ENCODE data around the gene SPTBN1.

The SPTBN1 gene

GRCh38 chr2:54631755-54632154 is 175.6 kb downstream of the SPTBN1 start:
- Histone ChIP-seq H2AFZ (ENCODE audit: low read length) (no peak overlapping the region), H3K4me1 (ENCODE audit: insufficient read depth, low read length, poor library complexity, severe bottlenecking) (no peaks in the 10 kb centered on the region), H3K9ac (ENCODE audit: low read depth, low read length, poor library complexity, severe bottlenecking) (no peak overlapping the region), H3K79me2 (ENCODE audit: insufficient read depth, low read length) (peaks cover 3% of the 10 kb centered on the region; the same call in 1 of the 2 replicates), H3K9me3 (ENCODE audit: insufficient read depth, low read depth, low read length) (no peaks in the 10 kb centered on the region), H3K4me3 (ENCODE audit: low read length, poor library complexity, severe bottlenecking) (no peak overlapping the region), H4K20me1 (ENCODE audit: insufficient read depth, low read length, poor library complexity, severe bottlenecking) (peaks cover 10% of the 10 kb centered on the region), H3K4me2 (ENCODE audit: low read depth, low read length, poor library complexity, severe bottlenecking) (no peak overlapping the region), H3K36me3 (ENCODE audit: insufficient read depth, low read length) (peaks cover 97% of the 10 kb centered on the region), H3K9me2 (replicated peaks; ENCODE audit: low read depth, low read length) (no peaks in the 10 kb centered on the region), H3F3A (ENCODE audit: low read depth) (no peaks in the 10 kb centered on the region), H3K27me3 (ENCODE audit: insufficient read depth, low read length, poor library complexity, severe bottlenecking) (no peaks in the 10 kb centered on the region)
- TF ChIP-seq EZH2phosphoT487 (IDR thresholded peaks at IDR 0.05; ENCODE audit: borderline replicate concordance) (no peak), CTCF (conservative IDR thresholded peaks at IDR 0.05; ENCODE audit: low read length) (no peak)

GRCh38 chr2:54632733-54633692 is 176.9 kb downstream of the SPTBN1 start:
- H3K4me1 ChIP-seq (ENCODE audit: insufficient read depth, low read length, poor library complexity, severe bottlenecking) = no peaks in the 10 kb centered on the region
- H3K4me3 ChIP-seq (ENCODE audit: low read length, poor library complexity, severe bottlenecking) = no peak overlapping the region
- no peak overlapping the region for H3K9ac ChIP-seq (ENCODE audit: low read depth, low read length, poor library complexity, severe bottlenecking)
- no peaks in the 10 kb centered on the region for H3K9me3 ChIP-seq (ENCODE audit: insufficient read depth, low read depth, low read length)
- peaks cover 3% of the 10 kb centered on the region; the same call in 1 of the 2 replicates for H3K79me2 ChIP-seq (ENCODE audit: insufficient read depth, low read length)
- H3K36me3 ChIP-seq (ENCODE audit: insufficient read depth, low read length) = peaks cover 97% of the 10 kb centered on the region
- H4K20me1 ChIP-seq (ENCODE audit: insufficient read depth, low read length, poor library complexity, severe bottlenecking) = peaks cover 7% of the 10 kb centered on the region
- no peak for TF ChIP-seq EZH2phosphoT487 (IDR thresholded peaks at IDR 0.05; ENCODE audit: borderline replicate concordance)
- TF ChIP-seq CTCF (conservative IDR thresholded peaks at IDR 0.05; ENCODE audit: low read length) = no peak
- H3K4me2 ChIP-seq (ENCODE audit: low read depth, low read length, poor library complexity, severe bottlenecking) = no peak overlapping the region
- H3K9me2 ChIP-seq (replicated peaks; ENCODE audit: low read depth, low read length) = no peaks in the 10 kb centered on the region
- H3K27me3 ChIP-seq (ENCODE audit: insufficient read depth, low read length, poor library complexity, severe bottlenecking) = no peaks in the 10 kb centered on the region
- H2AFZ ChIP-seq (ENCODE audit: low read length) = no peak overlapping the region
- no peaks in the 10 kb centered on the region for H3F3A ChIP-seq (ENCODE audit: low read depth)

GRCh38 chr2:54634021-54634420 is 177.9 kb downstream of the SPTBN1 start:
- no peaks in the 10 kb centered on the region for H3K4me1 ChIP-seq (ENCODE audit: insufficient read depth, low read length, poor library complexity, severe bottlenecking)
- no peak overlapping the region for H2AFZ ChIP-seq (ENCODE audit: low read length)
- no peak overlapping the region for H3K4me3 ChIP-seq (ENCODE audit: low read length, poor library complexity, severe bottlenecking)
- TF ChIP-seq CTCF (conservative IDR thresholded peaks at IDR 0.05; ENCODE audit: low read length) = no peak
- peaks cover 97% of the 10 kb centered on the region for H3K36me3 ChIP-seq (ENCODE audit: insufficient read depth, low read length)
- H3K9ac ChIP-seq (ENCODE audit: low read depth, low read length, poor library complexity, severe bottlenecking) = no peak overlapping the region
- no peaks in the 10 kb centered on the region for H3K9me3 ChIP-seq (ENCODE audit: insufficient read depth, low read depth, low read length)
- H3K27me3 ChIP-seq (ENCODE audit: insufficient read depth, low read length, poor library complexity, severe bottlenecking) = no peaks in the 10 kb centered on the region
- H3K9me2 ChIP-seq (replicated peaks; ENCODE audit: low read depth, low read length) = no peaks in the 10 kb centered on the region
- H3F3A ChIP-seq (ENCODE audit: low read depth) = no peaks in the 10 kb centered on the region
- peaks cover 3% of the 10 kb centered on the region; the same call in 1 of the 2 replicates for H3K79me2 ChIP-seq (ENCODE audit: insufficient read depth, low read length)
- no peak overlapping the region for H3K4me2 ChIP-seq (ENCODE audit: low read depth, low read length, poor library complexity, severe bottlenecking)
- H4K20me1 ChIP-seq (ENCODE audit: insufficient read depth, low read length, poor library complexity, severe bottlenecking) = peaks cover 16% of the 10 kb centered on the region
